GM18526 (cell line): ENCODE results near the gene SLC12A9.

Experiments used
- POLR2A ChIP-seq: IDR thresholded peaks from 3 replicates; pipeline ENCODE4 v1.6.1; 2011; ENCODE audit not compliant: insufficient read length; ENCODE audit errors: extremely low read depth

Gene SLC12A9

DNA sequence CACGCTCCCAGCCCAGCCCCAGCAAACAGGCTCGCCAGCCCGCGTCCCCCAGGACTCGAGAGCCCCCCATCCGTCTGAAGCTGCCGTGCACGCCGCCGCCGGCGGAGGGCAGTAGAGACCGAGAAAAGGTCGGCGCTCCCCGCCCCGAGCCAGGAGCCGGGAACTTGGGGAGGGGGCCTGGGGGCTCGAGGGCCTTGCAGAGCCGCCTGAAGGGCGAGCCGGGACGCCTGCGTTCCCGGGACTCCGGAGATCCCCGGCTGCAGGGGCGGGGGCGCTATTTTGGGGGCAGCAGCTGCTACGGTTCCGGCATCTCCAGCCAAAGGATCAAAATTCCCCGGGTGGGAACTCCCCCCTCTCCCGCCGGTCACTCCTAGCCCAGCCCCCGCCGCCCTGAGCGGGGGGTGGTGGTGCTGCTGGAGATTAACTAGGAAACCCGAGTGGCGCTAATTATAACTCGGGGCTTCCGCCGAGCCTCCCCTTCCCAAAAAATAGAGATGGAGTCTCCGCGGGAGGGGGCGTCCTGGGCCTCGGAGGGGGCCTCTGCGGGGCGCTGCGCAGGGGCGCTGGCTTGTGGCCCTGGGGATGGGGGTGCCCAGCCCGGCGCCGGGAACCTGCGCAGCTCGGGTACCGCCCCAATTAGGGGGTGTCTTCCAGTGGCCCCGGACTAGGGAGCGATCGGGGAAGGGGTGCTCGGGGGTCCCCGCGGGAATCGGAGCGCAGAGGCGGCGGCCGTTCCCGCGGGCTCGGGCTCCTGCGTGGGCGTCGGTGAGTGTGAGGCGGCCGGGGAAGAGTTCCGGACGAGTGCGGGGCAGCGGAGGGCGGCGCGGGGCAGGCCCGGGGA lies 42.6 kb downstream of the SLC12A9 start:
- TF ChIP-seq POLR2A, result no peak

GRCh38 chr7:100895701-100895955 lies 43.1 kb downstream of the SLC12A9 start, which contains the start of gene ACHE:
Gene ACHE, minus strand, starts transcription at chr7:100895888. Its CDS starts 1,656 bp downstream, at chr7:100894232.
- TF ChIP-seq POLR2A, result no peak

DNA sequence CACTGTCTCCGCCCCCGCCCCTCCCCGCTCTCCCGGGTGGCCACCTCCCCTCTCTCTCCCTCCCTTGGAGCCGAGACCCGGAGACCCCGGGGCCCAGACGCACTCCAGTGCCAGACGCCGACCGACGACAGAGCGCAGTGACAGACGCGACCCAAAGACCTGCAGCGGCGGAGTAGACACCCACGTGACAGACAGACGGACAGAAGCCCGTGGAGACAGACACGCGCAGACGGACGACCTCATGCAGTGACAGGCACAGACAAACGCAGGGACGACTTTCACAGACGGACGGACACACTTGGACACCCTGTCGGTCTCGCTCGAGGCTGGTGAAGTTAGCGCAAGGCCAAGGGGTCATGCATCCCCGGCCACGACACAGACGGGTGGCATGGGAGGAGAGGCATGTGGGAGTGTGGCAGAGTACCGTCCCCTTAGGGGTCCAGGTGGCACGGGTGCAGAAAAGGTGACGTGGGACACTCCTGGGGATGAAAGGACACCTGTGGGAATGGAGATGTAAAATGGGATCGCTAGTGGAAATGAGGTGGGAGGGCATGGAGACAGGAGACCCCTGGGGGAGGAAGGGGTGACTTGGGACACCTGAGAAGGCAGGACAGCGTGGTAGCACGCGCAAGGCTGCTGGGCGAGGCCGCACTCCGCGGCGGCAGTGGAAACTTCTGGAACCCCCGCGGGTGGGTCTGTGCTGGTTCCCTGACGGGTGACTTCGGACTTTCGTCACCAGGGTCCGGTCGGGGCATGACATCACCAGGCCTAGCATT lies 43.6 kb downstream of the SLC12A9 start:
- TF ChIP-seq POLR2A, result no peak

- no peak for TF ChIP-seq POLR2A
Observed at GRCh38 chr7:100896732-100897608, 44.5 kb downstream of the SLC12A9 start.

DNA sequence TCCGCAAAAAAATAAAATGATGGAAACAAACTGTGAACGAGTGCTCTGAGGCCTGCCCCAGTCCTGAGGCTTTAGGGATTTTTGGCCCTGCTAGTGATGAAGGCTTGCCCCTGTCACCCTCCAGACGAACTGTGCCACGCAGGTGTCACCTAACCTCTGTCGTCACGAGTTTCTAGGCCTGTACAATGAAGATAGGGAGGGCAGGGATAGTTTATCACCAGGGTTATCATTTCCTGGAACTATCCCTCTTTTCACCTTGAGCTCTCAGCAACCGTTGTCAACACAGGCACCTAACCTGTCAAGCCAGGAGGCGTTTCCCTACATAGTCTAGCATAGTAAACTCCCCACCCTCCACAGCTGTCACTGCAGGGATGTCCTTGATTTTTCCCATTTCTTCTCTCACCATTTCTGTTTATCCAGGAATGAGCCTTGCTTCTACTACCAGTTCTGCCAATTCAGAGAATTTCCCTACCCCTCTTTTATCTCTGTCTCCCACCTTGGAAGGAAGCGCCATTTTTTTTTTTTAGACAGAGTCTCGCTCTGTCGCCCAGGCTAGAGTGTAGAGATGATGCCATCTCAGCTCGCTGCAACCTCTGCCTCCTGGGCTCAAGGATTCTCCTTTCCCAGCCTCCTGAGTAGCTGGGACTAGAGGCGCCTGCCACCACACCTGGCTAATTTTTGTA lies 45.4 kb downstream of the SLC12A9 start:
- TF ChIP-seq POLR2A, result no peak

DNA sequence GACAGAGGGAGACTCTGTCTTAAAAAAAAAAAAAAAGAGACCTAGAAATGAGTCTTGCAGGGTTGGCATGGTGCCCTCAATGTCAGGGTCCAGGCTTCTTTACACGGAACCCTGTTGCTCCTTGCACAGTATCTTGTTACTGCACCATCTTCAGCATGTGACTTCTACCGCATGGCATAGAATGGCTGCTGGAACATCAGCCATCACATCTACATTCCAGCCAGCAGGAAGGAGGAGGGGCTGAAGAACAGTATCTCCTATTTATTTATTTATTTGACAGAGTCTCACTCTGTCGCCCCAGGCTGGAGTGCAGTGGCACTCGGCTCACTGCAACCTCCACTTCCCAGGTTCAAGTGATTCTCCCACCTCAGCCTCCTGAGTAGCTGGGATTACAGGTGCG lies 46.9 kb downstream of the SLC12A9 start:
- no peak for TF ChIP-seq POLR2A

GRCh38 chr7:100900978-100901377 lies 48.5 kb downstream of the SLC12A9 start:
- no peak for TF ChIP-seq POLR2A

GRCh38 chr7:100901921-100902332 lies 49.4 kb downstream of the SLC12A9 start:
- no peak for TF ChIP-seq POLR2A

GRCh38 chr7:100902638-100903037 lies 50.1 kb downstream of the SLC12A9 start:
- TF ChIP-seq POLR2A, result no peak

DNA sequence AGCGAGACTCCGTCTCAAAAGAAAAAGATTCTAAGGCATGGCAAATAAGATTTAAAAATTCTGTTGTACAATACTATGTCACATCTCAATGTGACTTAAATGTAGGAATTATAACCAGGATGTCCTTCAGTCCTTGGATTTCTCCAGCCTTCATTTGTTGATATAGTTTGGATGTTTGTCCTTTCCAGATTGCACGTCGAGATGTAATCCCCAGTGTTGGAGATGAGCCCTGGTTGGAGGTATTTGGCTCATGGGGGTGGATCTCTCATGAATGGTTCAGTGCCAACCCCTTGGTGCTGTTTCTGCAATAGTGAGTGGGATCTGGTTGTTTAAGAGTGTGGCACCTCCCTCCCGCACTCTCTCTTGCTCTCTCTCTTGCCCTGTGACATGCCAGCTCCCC lies 56.0 kb downstream of the SLC12A9 start:
- no peak for TF ChIP-seq POLR2A

DNA sequence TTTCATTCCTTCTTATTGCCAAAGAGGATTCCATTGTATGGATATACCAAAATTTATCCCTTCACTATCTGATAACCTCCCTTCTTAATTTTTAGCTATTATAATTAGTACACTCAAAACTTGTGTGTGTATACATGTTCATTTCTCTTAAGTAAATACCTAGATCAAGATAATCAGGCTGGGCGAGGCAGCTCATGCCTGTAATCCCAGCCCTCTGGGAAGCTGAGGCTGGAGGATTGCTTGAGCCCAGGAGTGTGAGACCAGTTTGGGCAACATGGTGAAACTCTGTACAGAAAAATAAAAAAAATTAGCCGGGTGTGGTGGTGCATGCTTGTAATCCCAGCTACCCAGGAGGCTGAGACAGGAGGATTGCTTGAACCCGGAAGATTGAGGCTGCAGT lies 59.0 kb downstream of the SLC12A9 start:
- TF ChIP-seq POLR2A, result no peak

- TF ChIP-seq POLR2A, result no peak
Observed at GRCh38 chr7:100914208-100914878, 61.8 kb downstream of the SLC12A9 start.

DNA sequence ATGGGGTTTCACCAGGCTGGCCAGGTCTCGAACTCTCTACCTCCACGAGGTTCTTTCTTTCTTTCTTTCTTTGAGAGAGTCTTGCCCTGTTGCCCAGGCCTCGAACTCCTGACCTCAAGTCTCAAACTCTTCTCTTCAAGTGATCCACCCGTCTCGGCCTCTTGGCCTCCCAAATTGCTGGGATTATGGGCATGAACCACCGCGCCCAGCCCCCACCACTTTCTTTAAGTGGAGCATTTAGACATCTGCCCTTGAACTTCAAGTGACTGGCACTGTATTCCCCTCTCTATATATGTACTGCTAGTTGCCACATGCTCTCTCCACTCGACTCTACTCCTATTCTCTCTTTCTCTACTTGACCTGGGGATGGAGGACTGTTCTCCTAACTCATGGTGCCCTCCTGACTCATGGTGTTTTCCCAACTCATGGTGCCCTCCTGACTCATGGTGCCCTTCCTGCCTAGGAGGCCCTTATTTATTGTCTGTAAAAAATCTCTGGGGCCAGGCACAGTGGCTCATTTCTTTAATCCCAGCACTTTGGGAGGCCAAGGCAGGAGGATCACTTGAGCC lies 62.5 kb downstream of the SLC12A9 start:
- no peak for TF ChIP-seq POLR2A
